ENCODE data around the gene TMEM167B. TPM values are rescaled to one million over a fixed set of nuclear protein-coding genes. Genes with fewer than 3 reads are reported as not detected.
"Not testable (repeated sequence)": the region's sequence is repeated elsewhere in the genome, so short reads cannot be mapped to it uniquely, and the experiment has no call there.

The TMEM167B gene
- total and polyA plus RNA-seq, 7 experiments from 2014 or later: 28.3 to 65.6 (median 39.0) TPM

GRCh38 chr1:109047339-109047738, 43.2 kb upstream of the TMEM167B start:
- H3K4me3 Mint-ChIP-seq: no peak overlapping the region
- peaks cover 0 to 21% (median 4%) of the 10 kb centered on the region in 5 donors for H3K27me3 Mint-ChIP-seq
- peaks cover 0 to 4% (median 3%) of the 10 kb centered on the region in 7 donors for H3K4me1 Mint-ChIP-seq
- DNase-seq: no peak
- H3K4me3 ChIP-seq (ENCODE audit: low read length): no peak overlapping the region
- H3K9me3 ChIP-seq (ENCODE audit: control insufficient read depth in 2 of 3, low read length in 3 of 3): no peaks in the 10 kb centered on the region
- CTCF ChIA-PET: interaction anchor here (0.7 to 0.8 kb wide), 2 partner anchors 53 to 369 kb away, joined by 3 to 4 read pairs; no protein-coding TSS in a partner anchor
- H3K36me3 Mint-ChIP-seq: no peaks in the 10 kb centered on the region
- no peaks in the 10 kb centered on the region for H3K4me1 ChIP-seq (ENCODE audit: control insufficient read depth in 2 of 2, insufficient read depth in 2 of 2, low read length in 2 of 2)
- POLR2A ChIA-PET: no interaction called here
- intact Hi-C loops (cut with micrococcal nuclease): no loop called here
- no peak for ATAC-seq
- H3K27ac Mint-ChIP-seq: peak overlapping the region in 1 of 9 donors; percentile 8
- no peaks in the 10 kb centered on the region for H3K27me3 ChIP-seq (ENCODE audit: control insufficient read depth in 2 of 2, insufficient read depth in 2 of 2, low read length in 2 of 2)
- H3K36me3 ChIP-seq (ENCODE audit: control insufficient read depth in 2 of 3, insufficient read depth in 3 of 3, low read length in 3 of 3): no peaks in the 10 kb centered on the region
- no peaks in the 10 kb centered on the region for H3K9me3 Mint-ChIP-seq
- H3K27ac ChIP-seq (ENCODE audit: low read depth, low read length): no peak overlapping the region

DNA sequence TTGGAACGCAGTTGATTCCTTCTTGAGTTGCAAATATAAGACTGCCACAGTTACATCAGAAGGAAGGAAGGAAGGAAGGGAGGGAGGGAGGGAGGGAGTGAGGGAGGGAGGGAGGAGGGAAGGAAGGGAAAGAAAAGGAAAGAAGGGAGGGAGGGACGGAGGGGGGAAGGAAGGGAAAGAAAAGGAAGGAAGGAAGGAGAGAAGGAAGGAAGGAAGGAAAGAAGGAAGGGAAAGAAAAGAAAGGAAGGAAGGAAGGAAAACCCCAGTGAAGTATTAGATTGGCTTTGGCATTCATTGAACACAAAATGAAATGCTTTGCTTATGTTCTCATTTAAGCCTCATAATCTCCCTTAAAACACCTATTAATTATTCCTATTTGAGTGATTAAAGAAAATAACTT, 42.2 kb upstream of the TMEM167B start:
- intact Hi-C loops (cut with micrococcal nuclease): no loop called here

DNA sequence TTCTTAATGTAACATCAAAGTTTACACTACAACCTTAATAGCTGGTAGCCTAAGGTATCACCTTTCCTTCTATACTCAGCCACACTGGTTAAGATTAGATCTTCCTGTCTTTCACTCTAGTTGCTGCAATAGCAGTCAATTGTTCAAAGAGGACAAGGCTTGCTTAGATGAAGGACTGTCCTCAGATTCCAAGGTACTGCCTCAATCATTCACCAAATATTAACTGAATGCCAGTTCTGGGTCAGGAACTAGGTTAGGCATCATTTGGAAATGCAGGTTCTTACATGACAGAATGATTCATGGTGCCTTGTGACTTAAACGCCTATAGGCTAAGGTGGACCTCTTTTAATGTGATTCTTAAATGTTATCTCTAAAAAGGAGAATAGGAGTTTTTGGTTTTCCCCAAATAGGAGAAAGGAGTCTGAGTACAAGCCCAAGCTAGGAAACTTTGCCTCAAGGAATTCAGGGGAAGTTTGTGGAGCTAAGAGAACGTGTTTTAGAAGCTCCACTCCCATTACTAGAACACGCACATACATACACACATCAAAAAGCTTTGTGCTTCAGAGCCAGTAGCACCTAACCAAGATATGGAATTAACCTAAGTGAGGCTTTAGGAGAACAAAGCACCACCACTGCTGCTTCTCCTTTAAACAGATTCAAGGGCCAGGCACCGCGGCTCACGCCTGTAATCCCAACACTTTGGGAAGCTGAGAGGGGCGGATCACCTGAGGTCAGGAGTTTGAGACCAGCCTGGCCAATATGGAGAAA, 40.2 kb upstream of the TMEM167B start:
- Histone ChIP-seq H3K36me3 (ENCODE audit: control insufficient read depth in 2 of 3, insufficient read depth in 3 of 3, low read length in 3 of 3) (no peaks in the 10 kb centered on the region), H3K4me1 (ENCODE audit: control insufficient read depth in 2 of 2, insufficient read depth in 2 of 2, low read length in 2 of 2) (no peaks in the 10 kb centered on the region)
- H3K27me3 Mint-ChIP-seq: peaks cover 0 to 17% (median 4%) of the 10 kb centered on the region in 5 donors

More for the DNA sequence above, 42.2 kb upstream of the TMEM167B start:
- Mint-ChIP-seq H3K4me3 (no peak overlapping the region), H3K4me1 (no peaks in the 10 kb centered on the region), H3K9me3 (no peaks in the 10 kb centered on the region), H3K36me3 (no peaks in the 10 kb centered on the region), H3K27ac (no peak overlapping the region), H3K27me3 (peaks cover 0 to 21% (median 4%) of the 10 kb centered on the region in 5 donors)
- H3K4me3 ChIP-seq (ENCODE audit: low read length): no peak overlapping the region
- H3K27me3 ChIP-seq (ENCODE audit: control insufficient read depth in 2 of 2, insufficient read depth in 2 of 2, low read length in 2 of 2): no peaks in the 10 kb centered on the region
- DNase-seq (no peak), ATAC-seq (no peak)
- no peaks in the 10 kb centered on the region for H3K9me3 ChIP-seq (ENCODE audit: control insufficient read depth in 2 of 3, low read length in 3 of 3)
- H3K27ac ChIP-seq (ENCODE audit: low read depth, low read length): no peak overlapping the region
- CTCF ChIA-PET: no interaction called here
- POLR2A ChIA-PET: no interaction called here
- no peaks in the 10 kb centered on the region for H3K36me3 ChIP-seq (ENCODE audit: control insufficient read depth in 2 of 3, insufficient read depth in 3 of 3, low read length in 3 of 3)
- no peaks in the 10 kb centered on the region for H3K4me1 ChIP-seq (ENCODE audit: control insufficient read depth in 2 of 2, insufficient read depth in 2 of 2, low read length in 2 of 2)

GRCh38 chr1:109052145-109052544, 38.4 kb upstream of the TMEM167B start:
- ATAC-seq; H3K4me3 ChIP-seq (ENCODE audit: low read length); POLR2A ChIA-PET; H3K36me3 Mint-ChIP-seq; H3K4me1 Mint-ChIP-seq; H3K4me3 Mint-ChIP-seq; intact Hi-C loops (cut with micrococcal nuclease); H3K27ac ChIP-seq (ENCODE audit: low read depth, low read length); H3K9me3 ChIP-seq (ENCODE audit: control insufficient read depth in 2 of 3, low read length in 3 of 3); H3K27me3 ChIP-seq (ENCODE audit: control insufficient read depth in 2 of 2, insufficient read depth in 2 of 2, low read length in 2 of 2); H3K9me3 Mint-ChIP-seq; DNase-seq; H3K27ac Mint-ChIP-seq; CTCF ChIA-PET; H3K4me1 ChIP-seq (ENCODE audit: control insufficient read depth in 2 of 2, insufficient read depth in 2 of 2, low read length in 2 of 2); H3K36me3 ChIP-seq (ENCODE audit: control insufficient read depth in 2 of 3, insufficient read depth in 3 of 3, low read length in 3 of 3): not testable (repeated sequence)
- H3K27me3 Mint-ChIP-seq: peaks cover 0 to 12% (median 4%) of the 10 kb centered on the region in 5 donors

More for the DNA sequence above, 40.2 kb upstream of the TMEM167B start:
- H3K27ac Mint-ChIP-seq: no peak overlapping the region
- no peaks in the 10 kb centered on the region for H3K36me3 Mint-ChIP-seq
- ATAC-seq: no peak
- intact Hi-C loops (cut with micrococcal nuclease): no loop called here
- H3K4me1 Mint-ChIP-seq: no peaks in the 10 kb centered on the region
- Histone ChIP-seq H3K9me3 (ENCODE audit: control insufficient read depth in 2 of 3, low read length in 3 of 3) (no peaks in the 10 kb centered on the region), H3K27me3 (ENCODE audit: control insufficient read depth in 2 of 2, insufficient read depth in 2 of 2, low read length in 2 of 2) (no peaks in the 10 kb centered on the region), H3K4me3 (ENCODE audit: low read length) (no peak overlapping the region), H3K27ac (ENCODE audit: low read depth, low read length) (no peak overlapping the region)
- ChIA-PET CTCF (no interaction called here), POLR2A (interaction anchor here (0.7 kb wide), 1 partner anchor 39 kb away, joined by 3 read pairs; no protein-coding TSS in a partner anchor)
- H3K4me3 Mint-ChIP-seq: no peak overlapping the region
- H3K9me3 Mint-ChIP-seq: no peaks in the 10 kb centered on the region
- no peak for DNase-seq

DNA sequence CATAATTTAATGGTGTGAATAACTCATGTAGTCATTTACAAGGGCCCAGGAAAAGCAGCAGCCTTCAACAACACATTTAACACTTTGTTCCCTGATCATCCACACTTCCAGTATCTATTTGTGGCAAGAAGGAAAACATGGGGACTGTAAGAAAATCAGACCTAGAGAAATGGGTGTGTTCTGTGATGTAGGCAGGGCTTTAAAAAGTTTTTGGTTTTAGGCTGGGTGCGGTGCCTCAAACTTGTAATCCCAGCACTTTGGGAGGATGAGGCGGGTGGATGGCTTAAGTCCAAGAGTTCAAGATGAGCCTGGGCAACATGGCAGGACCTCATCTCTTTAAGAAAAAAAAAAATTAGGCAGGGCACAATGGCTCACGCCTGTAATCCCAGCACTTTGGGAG, 34.5 kb upstream of the TMEM167B start:
- Histone ChIP-seq H3K36me3 (ENCODE audit: control insufficient read depth in 2 of 3, insufficient read depth in 3 of 3, low read length in 3 of 3) (no peaks in the 10 kb centered on the region), H3K27me3 (ENCODE audit: control insufficient read depth in 2 of 2, insufficient read depth in 2 of 2, low read length in 2 of 2) (no peaks in the 10 kb centered on the region), H3K4me3 (ENCODE audit: low read length) (no peak overlapping the region), H3K9me3 (ENCODE audit: control insufficient read depth in 2 of 3, low read length in 3 of 3) (no peaks in the 10 kb centered on the region), H3K27ac (ENCODE audit: low read depth, low read length) (no peak overlapping the region), H3K4me1 (ENCODE audit: control insufficient read depth in 2 of 2, insufficient read depth in 2 of 2, low read length in 2 of 2) (no peaks in the 10 kb centered on the region)
- no peaks in the 10 kb centered on the region for H3K9me3 Mint-ChIP-seq
- no peak for DNase-seq
- POLR2A ChIA-PET: no interaction called here
- ATAC-seq: no peak
- H3K27ac Mint-ChIP-seq: no peak overlapping the region
- no peaks in the 10 kb centered on the region for H3K27me3 Mint-ChIP-seq
- H3K4me3 Mint-ChIP-seq: no peak overlapping the region
- CTCF ChIA-PET: no interaction called here
- no peaks in the 10 kb centered on the region for H3K36me3 Mint-ChIP-seq
- intact Hi-C loops (cut with micrococcal nuclease): no loop called here
- H3K4me1 Mint-ChIP-seq: no peaks in the 10 kb centered on the region

DNA sequence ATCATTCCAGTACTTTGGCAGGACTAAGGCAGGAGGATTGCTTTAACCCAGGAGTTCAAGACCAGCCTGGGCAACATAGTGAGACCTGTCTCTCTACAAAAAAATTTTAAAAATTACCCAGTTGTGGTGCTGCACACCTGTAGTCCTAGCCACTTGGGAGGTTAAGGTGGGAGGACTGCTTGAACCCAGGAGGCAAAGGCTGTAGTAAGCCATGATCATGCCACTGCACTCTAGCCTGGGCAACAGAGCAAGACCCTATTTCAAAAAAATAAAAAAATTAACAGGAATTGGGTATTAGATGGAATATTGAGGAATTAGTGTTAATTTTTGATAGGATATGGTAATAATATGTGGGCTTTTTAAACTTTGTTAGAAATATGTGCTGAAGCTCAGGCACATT, 31.5 kb upstream of the TMEM167B start:
- no peak for DNase-seq
- Histone ChIP-seq H3K4me1 (ENCODE audit: control insufficient read depth in 2 of 2, insufficient read depth in 2 of 2, low read length in 2 of 2) (no peaks in the 10 kb centered on the region), H3K9me3 (ENCODE audit: control insufficient read depth in 2 of 3, low read length in 3 of 3) (no peaks in the 10 kb centered on the region), H3K27me3 (ENCODE audit: control insufficient read depth in 2 of 2, insufficient read depth in 2 of 2, low read length in 2 of 2) (no peaks in the 10 kb centered on the region), H3K27ac (ENCODE audit: low read depth, low read length) (no peak overlapping the region), H3K4me3 (ENCODE audit: low read length) (no peak overlapping the region), H3K36me3 (ENCODE audit: control insufficient read depth in 2 of 3, insufficient read depth in 3 of 3, low read length in 3 of 3) (peaks cover 0 to 5% (median 0%) of the 10 kb centered on the region in 3 experiments)
- no peak overlapping the region for H3K4me3 Mint-ChIP-seq
- no peaks in the 10 kb centered on the region for H3K9me3 Mint-ChIP-seq
- no peaks in the 10 kb centered on the region for H3K4me1 Mint-ChIP-seq
- POLR2A ChIA-PET: no interaction called here
- intact Hi-C loops (cut with micrococcal nuclease): no loop called here
- no peaks in the 10 kb centered on the region for H3K27me3 Mint-ChIP-seq
- ATAC-seq: no peak
- H3K36me3 Mint-ChIP-seq: peaks cover 0 to 3% (median under 1%) of the 10 kb centered on the region in 5 donors
- CTCF ChIA-PET: no interaction called here
- H3K27ac Mint-ChIP-seq: no peak overlapping the region

DNA sequence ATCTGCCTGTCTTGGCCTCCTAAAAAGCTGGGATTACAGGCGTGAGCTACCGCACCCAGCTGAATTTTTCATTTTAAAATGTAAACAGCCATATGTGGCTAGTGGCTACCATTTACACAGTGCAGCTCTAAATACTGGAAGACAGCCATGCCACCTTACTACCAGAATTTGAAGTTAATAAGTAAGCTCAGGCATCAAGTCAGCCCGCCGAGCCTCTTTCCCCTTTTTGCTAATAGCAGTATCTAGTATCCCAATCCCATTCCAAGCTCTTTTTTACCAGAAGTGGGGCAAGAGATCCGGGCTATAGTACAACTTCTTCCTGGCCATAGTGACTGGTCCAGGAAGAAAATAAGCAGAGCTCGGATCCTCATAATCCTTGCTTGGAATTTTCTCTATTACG, 29.9 kb upstream of the TMEM167B start:
- Mint-ChIP-seq H3K27me3 (no peaks in the 10 kb centered on the region), H3K4me1 (no peaks in the 10 kb centered on the region), H3K27ac (no peak overlapping the region), H3K9me3 (no peaks in the 10 kb centered on the region), H3K36me3 (peaks cover 5 to 12% (median 10%) of the 10 kb centered on the region in 5 donors), H3K4me3 (no peak overlapping the region)
- intact Hi-C loops (cut with micrococcal nuclease): no loop called here
- Histone ChIP-seq H3K4me1 (ENCODE audit: control insufficient read depth in 2 of 2, insufficient read depth in 2 of 2, low read length in 2 of 2) (no peaks in the 10 kb centered on the region), H3K27ac (ENCODE audit: low read depth, low read length) (no peak overlapping the region), H3K9me3 (ENCODE audit: control insufficient read depth in 2 of 3, low read length in 3 of 3) (no peaks in the 10 kb centered on the region), H3K4me3 (ENCODE audit: low read length) (no peak overlapping the region), H3K36me3 (ENCODE audit: control insufficient read depth in 2 of 3, insufficient read depth in 3 of 3, low read length in 3 of 3) (peaks cover 0 to 12% (median 0%) of the 10 kb centered on the region in 3 experiments), H3K27me3 (ENCODE audit: control insufficient read depth in 2 of 2, insufficient read depth in 2 of 2, low read length in 2 of 2) (no peaks in the 10 kb centered on the region)
- no peak for ATAC-seq
- no peak for DNase-seq
- POLR2A ChIA-PET: no interaction called here
- CTCF ChIA-PET: no interaction called here
